GM18867 (cell line): Measurements from ENCODE around the gene TMEM260.
"Not testable (repeated sequence)": the region's sequence is repeated elsewhere in the genome, so short reads cannot be mapped to it uniquely, and the experiment has no call there.

Experiments
- ATAC-seq: cut with Tn5 transposase; IDR thresholded peaks from one replicate; pipeline ENCODE4 v1.9.1; 2021; ENCODE audit warnings: mild to moderate bottlenecking, moderate library complexity; ENCODE audit not compliant: unreplicated experiment

Gene TMEM260

DNA sequence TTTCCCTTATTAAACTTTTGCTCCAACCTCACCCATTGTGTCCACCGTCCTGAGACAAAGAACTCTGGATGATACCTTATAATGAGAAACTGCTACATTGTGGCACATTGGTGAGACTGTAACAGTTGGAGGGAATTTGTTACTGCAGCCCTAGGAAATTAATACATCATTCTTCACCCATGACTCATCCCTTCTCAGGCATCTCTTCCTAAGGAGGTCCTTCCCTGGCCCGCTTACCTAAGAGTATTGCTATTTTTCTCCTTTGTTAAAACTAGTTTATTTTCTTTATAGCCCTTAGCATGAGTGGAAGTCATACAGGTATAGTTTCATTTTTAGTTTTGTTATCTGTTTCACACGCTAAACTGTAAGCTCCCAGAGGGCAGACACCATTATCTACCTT lies 87.1 kb downstream of the TMEM260 start:
- ATAC-seq: no peak

DNA sequence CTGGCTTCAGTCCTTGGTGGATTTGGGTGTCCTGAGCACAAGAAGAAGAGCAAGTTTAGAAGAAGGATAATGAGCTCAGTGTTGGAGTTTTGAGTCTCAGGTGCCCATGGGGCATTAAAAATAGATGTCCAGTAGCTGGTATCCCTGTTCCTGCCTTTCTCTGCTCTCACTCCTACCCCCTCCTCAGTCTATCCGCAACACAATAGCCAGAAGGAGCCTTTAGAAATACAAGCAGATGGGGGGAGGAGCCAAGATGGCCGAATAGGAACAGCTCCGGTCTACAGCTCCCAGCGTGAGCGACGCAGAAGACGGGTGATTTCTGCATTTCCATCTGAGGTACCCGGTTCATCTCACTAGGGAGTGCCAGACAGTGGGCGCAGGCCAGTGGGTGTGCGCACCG lies 87.7 kb downstream of the TMEM260 start:
- not testable (repeated sequence) for ATAC-seq

- no peak for ATAC-seq
Observed at GRCh38 chr14:56676042-56676441, 96.4 kb downstream of the TMEM260 start.

DNA sequence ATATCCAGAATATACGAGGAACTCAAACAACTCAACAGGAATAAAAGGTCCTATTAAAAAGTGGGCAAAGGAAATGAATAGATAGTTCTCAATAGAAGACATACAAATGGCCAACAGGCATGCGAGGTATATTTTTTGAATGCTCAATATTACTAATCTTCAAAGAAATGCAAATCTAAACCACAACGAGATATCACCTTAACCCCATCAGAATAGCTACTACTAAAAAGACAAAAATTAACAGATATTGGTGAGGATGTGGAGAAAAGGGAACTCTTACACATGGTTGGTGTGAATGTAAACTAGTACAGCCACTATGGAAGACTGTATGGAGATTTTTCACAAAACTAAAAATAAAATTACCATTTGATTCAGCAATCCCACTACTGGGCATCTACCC lies 99.2 kb downstream of the TMEM260 start:
- ATAC-seq: no peak

GRCh38 chr14:56686416-56686815 lies 106.8 kb downstream of the TMEM260 start:
- ATAC-seq: no peak

DNA sequence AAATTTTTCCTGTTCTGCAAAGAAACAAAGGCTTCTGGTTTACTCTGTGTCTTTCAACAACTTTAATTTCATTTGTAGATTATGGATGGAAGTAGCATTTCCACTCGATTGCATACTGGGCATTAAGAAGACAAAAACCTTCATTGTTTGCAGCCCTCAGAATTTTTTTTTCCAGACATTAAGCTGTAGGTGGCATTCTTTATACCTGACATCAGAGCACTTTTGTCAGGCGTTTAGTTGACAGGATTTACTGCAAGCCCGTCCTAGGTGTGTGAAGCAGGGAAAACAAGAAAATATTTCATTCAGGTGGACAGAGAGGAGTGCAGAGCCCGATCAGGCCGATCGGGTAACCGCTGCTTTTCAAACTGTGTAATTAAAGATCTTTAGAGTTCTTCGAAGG lies 107.5 kb downstream of the TMEM260 start:
- no peak for ATAC-seq

DNA sequence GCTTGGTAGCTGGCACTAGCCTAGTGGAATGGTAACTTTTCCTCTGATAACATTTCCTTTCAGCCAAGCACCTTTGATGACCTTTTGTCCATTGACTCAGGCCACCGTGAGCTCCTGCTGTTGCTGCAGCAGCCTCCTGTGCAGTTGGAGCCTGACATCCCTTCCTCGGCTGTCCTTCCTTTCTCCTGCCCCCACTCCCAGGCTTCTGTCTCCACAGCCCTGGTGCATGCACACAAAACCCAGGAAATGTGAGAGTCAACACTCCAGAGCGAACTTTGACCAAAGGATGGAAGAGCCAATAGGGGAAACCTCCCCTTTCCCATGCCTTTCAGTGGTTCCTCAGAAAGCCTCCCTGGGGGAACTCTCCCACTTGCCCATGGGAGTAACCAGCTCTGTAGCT lies 115.0 kb downstream of the TMEM260 start:
- no peak for ATAC-seq

DNA sequence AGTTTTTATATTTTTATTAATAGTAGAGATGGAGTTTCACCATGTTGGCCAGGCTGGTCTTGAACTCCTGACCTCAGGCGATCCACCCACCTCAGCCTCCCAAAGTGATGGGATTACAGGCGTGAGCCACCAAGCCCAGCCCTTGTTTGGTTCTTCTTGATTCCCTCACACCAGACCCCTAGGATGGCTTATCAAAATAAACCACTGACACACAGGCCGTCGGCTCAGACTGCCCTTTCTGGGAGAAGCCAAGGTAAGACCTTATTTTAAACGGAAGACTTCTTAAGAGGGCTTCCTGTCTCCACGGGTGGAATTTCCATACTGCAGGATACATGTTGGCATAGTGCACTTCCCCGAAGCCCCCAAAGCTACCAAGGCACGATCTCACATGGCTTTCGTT lies 115.6 kb downstream of the TMEM260 start:
- ATAC-seq: not testable (repeated sequence)
